Measurements from ENCODE around the gene FOXI1. TPM values are rescaled to one million over a fixed set of nuclear protein-coding genes. Genes with fewer than 3 reads are reported as not detected.

FOXI1 gene
- polyA plus RNA-seq, 2 of the 4 experiments (the other 2 are of a cell fraction): not detected

DNA sequence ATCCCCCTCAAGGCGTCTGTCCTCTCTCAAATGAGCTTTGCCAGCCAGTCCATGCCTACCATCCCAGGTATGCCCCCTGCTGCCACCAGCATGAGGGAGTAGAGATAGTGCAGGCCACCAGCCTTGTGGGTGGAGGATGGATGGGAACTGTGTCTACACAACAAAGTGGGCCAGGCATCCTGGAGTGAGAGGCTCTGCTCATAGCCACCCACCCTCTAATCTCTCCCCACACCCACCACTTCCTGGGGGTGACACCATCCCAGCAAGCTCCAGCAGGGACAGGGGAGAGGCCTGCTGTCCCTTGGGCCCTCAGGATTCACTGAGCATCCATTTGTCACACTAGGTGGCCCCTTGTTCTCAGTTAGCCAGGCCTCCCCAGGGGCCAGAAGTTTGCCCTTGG is 25.5 kb upstream of the FOXI1 start:
- H3K9me3 ChIP-seq: no peaks in the 10 kb centered on the region
- FAIRE-seq (no peak), DNase-seq (ENCODE audit: low read depth in 1 of 2, low spot score in 1 of 2) (no peak), ATAC-seq (no peak)
- 50% methylated on average over 1 of the region's 1 CpG for WGBS (ENCODE audit: missing lambda C conversion rate)
- ChIA-PET CTCF (interaction anchor here (0.6 to 7.2 kb wide), 3 partner anchors 9 to 21 kb away, joined by 3 to 46 read pairs (median 5); no protein-coding TSS in a partner anchor), POLR2A (no interaction called here)
- no peaks in the 10 kb centered on the region for H3K4me1 ChIP-seq
- TF ChIP-seq BHLHE40 (IDR thresholded peaks at IDR 0.05; ENCODE audit: low read depth, low read length) (no peak), NR3C1 (IDR thresholded peaks at IDR 0.05) (no peak), HOXB13 (CRISPR knock-in tag; IDR thresholded peaks at IDR 0.05; ENCODE audit: low read depth) (no peak)
- TF ChIP-seq, protein P1, sequence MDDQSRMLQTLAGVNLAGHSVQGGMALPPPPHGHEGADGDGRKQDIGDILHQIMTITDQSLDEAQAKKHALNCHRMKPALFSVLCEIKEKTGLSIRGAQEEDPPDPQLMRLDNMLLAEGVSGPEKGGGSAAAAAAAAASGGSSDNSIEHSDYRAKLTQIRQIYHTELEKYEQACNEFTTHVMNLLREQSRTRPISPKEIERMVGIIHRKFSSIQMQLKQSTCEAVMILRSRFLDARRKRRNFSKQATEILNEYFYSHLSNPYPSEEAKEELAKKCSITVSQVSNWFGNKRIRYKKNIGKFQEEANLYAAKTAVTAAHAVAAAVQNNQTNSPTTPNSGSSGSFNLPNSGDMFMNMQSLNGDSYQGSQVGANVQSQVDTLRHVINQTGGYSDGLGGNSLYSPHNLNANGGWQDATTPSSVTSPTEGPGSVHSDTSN (IDR thresholded peaks at IDR 0.05): no peak
- TF ChIP-seq, protein P2, sequence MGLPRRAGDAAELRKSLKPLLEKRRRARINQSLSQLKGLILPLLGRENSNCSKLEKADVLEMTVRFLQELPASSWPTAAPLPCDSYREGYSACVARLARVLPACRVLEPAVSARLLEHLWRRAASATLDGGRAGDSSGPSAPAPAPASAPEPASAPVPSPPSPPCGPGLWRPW (IDR thresholded peaks at IDR 0.05): no peak
- no peak overlapping the region for H3K4me2 ChIP-seq
- no peak overlapping the region for H3K27ac ChIP-seq
- no peak overlapping the region for H3K4me3 ChIP-seq

DNA sequence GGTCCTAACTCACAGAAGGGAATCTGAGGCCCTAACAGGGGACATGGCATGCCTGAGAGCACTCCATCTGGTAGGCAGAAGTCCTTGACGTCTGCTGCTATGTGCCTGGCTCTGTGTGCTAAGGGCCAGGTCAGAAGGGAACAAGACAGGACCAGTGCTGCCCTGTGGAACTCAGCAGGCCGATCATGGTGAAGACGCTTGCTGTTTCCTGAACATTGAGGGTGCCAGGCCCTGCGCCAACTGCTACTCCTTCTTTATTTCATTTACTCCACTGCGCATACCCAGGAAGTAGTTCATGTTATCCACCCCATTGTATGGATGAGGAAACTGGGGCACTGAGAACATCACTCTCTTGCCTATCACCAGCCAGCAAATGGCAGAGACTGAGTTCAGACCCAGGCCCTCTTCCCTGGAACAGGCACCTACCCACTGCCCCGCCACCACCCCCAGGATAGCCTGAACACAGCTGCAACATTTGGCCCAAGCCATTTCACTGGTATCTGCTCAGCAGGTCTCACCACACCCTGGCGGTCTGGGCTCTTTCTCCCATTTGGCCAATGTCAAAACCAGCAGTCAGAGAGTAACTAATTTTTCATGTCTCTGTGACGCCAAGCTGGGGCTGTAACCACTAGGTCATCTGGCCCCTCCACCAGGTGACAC is 24.8 kb upstream of the FOXI1 start:
- WGBS (ENCODE audit: missing lambda C conversion rate): 77% methylated on average over 8 of the region's 8 CpGs
- ChIA-PET CTCF (interaction anchor here (0.9 to 7.2 kb wide), 3 partner anchors 10 to 103 kb away, joined by 3 to 46 read pairs (median 28); no protein-coding TSS in a partner anchor), POLR2A (no interaction called here)
- Histone ChIP-seq H3K9me3 (no peaks in the 10 kb centered on the region), H3K4me1 (no peaks in the 10 kb centered on the region), H3K4me2 (no peak overlapping the region), H3K4me3 (no peak overlapping the region), H3K27ac (no peak overlapping the region)
- no peak for ATAC-seq
- no peak for FAIRE-seq
- TF ChIP-seq NFE2L2 (conservative IDR thresholded peaks at IDR 0.05; ENCODE audit: low read length): no peak
- no peak for TF ChIP-seq RAD21 (conservative IDR thresholded peaks at IDR 0.05 in 1 of 2, IDR thresholded peaks at IDR 0.05 in 1 of 2)
- no peak for TF ChIP-seq RCOR1 (IDR thresholded peaks at IDR 0.05; ENCODE audit: low read depth, low read length)
- no peak for TF ChIP-seq HOXB5 (CRISPR knock-in tag; IDR thresholded peaks at IDR 0.05)
- no peak for TF ChIP-seq JUNB (IDR thresholded peaks at IDR 0.05)
- TF ChIP-seq EP300 (IDR thresholded peaks at IDR 0.05): no peak
- no peak for TF ChIP-seq SMC3 (IDR thresholded peaks at IDR 0.05)
- TF ChIP-seq KDM5A (IDR thresholded peaks at IDR 0.05): no peak
- TF ChIP-seq, protein P3, sequence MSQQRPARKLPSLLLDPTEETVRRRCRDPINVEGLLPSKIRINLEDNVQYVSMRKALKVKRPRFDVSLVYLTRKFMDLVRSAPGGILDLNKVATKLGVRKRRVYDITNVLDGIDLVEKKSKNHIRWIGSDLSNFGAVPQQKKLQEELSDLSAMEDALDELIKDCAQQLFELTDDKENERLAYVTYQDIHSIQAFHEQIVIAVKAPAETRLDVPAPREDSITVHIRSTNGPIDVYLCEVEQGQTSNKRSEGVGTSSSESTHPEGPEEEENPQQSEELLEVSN (IDR thresholded peaks at IDR 0.05; ENCODE audit: borderline replicate concordance, low read depth): no peak
- TF ChIP-seq RARB (CRISPR knock-in tag; IDR thresholded peaks at IDR 0.05): no peak
- no peak for TF ChIP-seq BHLHE40 (IDR thresholded peaks at IDR 0.05; ENCODE audit: low read depth, low read length)
- TF ChIP-seq, protein P4, sequence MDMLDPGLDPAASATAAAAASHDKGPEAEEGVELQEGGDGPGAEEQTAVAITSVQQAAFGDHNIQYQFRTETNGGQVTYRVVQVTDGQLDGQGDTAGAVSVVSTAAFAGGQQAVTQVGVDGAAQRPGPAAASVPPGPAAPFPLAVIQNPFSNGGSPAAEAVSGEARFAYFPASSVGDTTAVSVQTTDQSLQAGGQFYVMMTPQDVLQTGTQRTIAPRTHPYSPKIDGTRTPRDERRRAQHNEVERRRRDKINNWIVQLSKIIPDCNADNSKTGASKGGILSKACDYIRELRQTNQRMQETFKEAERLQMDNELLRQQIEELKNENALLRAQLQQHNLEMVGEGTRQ (IDR thresholded peaks at IDR 0.05): no peak
- TF ChIP-seq, protein P5, sequence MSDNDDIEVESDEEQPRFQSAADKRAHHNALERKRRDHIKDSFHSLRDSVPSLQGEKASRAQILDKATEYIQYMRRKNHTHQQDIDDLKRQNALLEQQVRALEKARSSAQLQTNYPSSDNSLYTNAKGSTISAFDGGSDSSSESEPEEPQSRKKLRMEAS (IDR thresholded peaks at IDR 0.05): no peak
- TF ChIP-seq KDM1A (IDR thresholded peaks at IDR 0.05; ENCODE audit: low read depth): no peak
- no peak for DNase-seq (ENCODE audit: low read depth in 1 of 2, low spot score in 1 of 2)

DNA sequence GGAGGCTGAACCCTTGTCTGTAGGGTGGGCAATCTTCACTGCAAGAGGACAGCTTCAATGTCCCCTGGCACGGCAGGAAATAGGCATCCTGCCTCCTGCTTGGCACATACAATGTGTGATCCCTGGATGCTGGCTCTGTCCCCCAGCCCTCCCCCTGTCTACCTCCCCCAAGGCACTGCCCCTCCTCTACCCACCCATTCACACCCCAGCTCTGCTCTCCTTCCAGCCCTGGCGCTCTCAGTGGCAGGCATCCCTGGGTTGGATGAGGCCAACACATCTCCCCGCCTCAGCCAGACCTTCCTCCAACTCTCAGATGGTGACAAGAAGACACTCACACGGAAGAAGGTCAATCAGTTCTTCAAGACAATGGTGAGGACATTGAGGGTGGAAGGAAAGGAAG is 24.1 kb upstream of the FOXI1 start:
- Histone ChIP-seq H3K4me2 (no peak overlapping the region), H3K4me1 (no peaks in the 10 kb centered on the region), H3K27ac (no peak overlapping the region), H3K4me3 (no peak overlapping the region), H3K9me3 (no peaks in the 10 kb centered on the region)
- no peak for DNase-seq (ENCODE audit: low read depth in 1 of 2, low spot score in 1 of 2)
- 56% methylated on average over 4 of the region's 4 CpGs for WGBS (ENCODE audit: missing lambda C conversion rate)
- POLR2A ChIA-PET: no interaction called here
- no peak for FAIRE-seq
- CTCF ChIA-PET: interaction anchor here (0.9 to 7.2 kb wide), 3 partner anchors 11 to 103 kb away, joined by 3 to 46 read pairs (median 28); no protein-coding TSS in a partner anchor
- ATAC-seq: no peak
- TF ChIP-seq HOXA7 (CRISPR knock-in tag; IDR thresholded peaks at IDR 0.05) (no peak), EP300 (IDR thresholded peaks at IDR 0.05) (no peak), ZFP36 (IDR thresholded peaks at IDR 0.05; ENCODE audit: borderline replicate concordance, partially characterized antibody) (no peak), MAZ (IDR thresholded peaks at IDR 0.05; ENCODE audit: borderline replicate concordance, low read depth, low read length) (no peak), ESRRA (IDR thresholded peaks at IDR 0.05; ENCODE audit: borderline replicate concordance, low read length) (no peak), NFE2L2 (conservative IDR thresholded peaks at IDR 0.05; ENCODE audit: low read length) (no peak), EHMT2 (IDR thresholded peaks at IDR 0.05; ENCODE audit: low read depth) (no peak), CBX2 (IDR thresholded peaks at IDR 0.05; ENCODE audit: borderline replicate concordance, low read depth) (no peak), NPAS2 (CRISPR knock-in tag; IDR thresholded peaks at IDR 0.05; ENCODE audit: borderline replicate concordance) (no peak), RAD21 (conservative IDR thresholded peaks at IDR 0.05 in 1 of 2, IDR thresholded peaks at IDR 0.05 in 1 of 2) (no peak), POLR2A (IDR thresholded peaks at IDR 0.05; ENCODE audit: low read length) (no peak), MAFK (IDR thresholded peaks at IDR 0.05; ENCODE audit: partially characterized antibody) (no peak), GATA3 (IDR thresholded peaks at IDR 0.05; ENCODE audit: borderline replicate concordance) (no peak)
- TF ChIP-seq, protein P1 (IDR thresholded peaks at IDR 0.05): no peak
- TF ChIP-seq, protein P6, sequence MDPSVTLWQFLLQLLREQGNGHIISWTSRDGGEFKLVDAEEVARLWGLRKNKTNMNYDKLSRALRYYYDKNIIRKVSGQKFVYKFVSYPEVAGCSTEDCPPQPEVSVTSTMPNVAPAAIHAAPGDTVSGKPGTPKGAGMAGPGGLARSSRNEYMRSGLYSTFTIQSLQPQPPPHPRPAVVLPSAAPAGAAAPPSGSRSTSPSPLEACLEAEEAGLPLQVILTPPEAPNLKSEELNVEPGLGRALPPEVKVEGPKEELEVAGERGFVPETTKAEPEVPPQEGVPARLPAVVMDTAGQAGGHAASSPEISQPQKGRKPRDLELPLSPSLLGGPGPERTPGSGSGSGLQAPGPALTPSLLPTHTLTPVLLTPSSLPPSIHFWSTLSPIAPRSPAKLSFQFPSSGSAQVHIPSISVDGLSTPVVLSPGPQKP (IDR thresholded peaks at IDR 0.05; ENCODE audit: low read depth, low read length): no peak

Measured in A549 (cell line).